Smooth muscle cell (in vitro differentiated cells): Measurements from ENCODE around the gene SLC12A2. TPM values are rescaled to one million over a fixed set of nuclear protein-coding genes. Genes with fewer than 3 reads are reported as not detected.
A peak's percentile ranks its signal among the peaks of the same experiment; 100 is the strongest.

ENCODE experiments used
- DNase-seq: peaks from one replicate; lab custom pipeline; 2025; ENCODE audit not compliant: unreplicated experiment; lab: John Stamatoyannopoulos, UW
- H2AFZ ChIP-seq: fragments of 200-600 bp; sonication (generic); 2 replicates; pipeline ENCODE4 v1.6.0; 2016; ENCODE audit warnings: antibody characterized with exemption, low read depth, mild to moderate bottlenecking
- H3F3A ChIP-seq: fragments of 200-600 bp; sonication (generic); 2 replicates; pipeline ENCODE4 v1.6.0; 2017; ENCODE audit warnings: antibody characterized with exemption, low read depth
- H3K27ac ChIP-seq: fragments of 200-600 bp; sonication (generic); 2 replicates; pipeline ENCODE4 v1.5.1; 2016; ENCODE audit warnings: low read depth, mild to moderate bottlenecking
- H3K27me3 ChIP-seq: fragments of 200-600 bp; sonication (generic); 2 replicates; pipeline ENCODE4 v1.6.1; 2016; ENCODE audit warnings: low read depth, mild to moderate bottlenecking
- H3K36me3 ChIP-seq: fragments of 200-600 bp; sonication (generic); 2 replicates; pipeline ENCODE4 v1.5.1; 2016; ENCODE audit warnings: low read depth
- H3K4me1 ChIP-seq: fragments of 200-600 bp; sonication (generic); 2 replicates; pipeline ENCODE4 v1.5.1; 2016; ENCODE audit warnings: low read depth
- H3K4me2 ChIP-seq: fragments of 200-600 bp; sonication (generic); 2 replicates; pipeline ENCODE4 v1.6.0; 2016; ENCODE audit warnings: mild to moderate bottlenecking
- H3K4me3 ChIP-seq: fragments of 200-600 bp; sonication (generic); 2 replicates; pipeline ENCODE4 v1.5.1; 2016; ENCODE audit warnings: mild to moderate bottlenecking
- H3K79me2 ChIP-seq: fragments of 200-600 bp; sonication (generic); 2 replicates; pipeline ENCODE4 v1.6.0; 2016; ENCODE audit warnings: low read depth, mild to moderate bottlenecking
- H3K9ac ChIP-seq: fragments of 200-600 bp; sonication (generic); 2 replicates; pipeline ENCODE4 v1.6.0; 2016; ENCODE audit warnings: low read depth
- H3K9me3 ChIP-seq: fragments of 200-600 bp; sonication (generic); replicated peaks from 2 replicates; pipeline ENCODE4 v1.5.1; 2016; ENCODE audit warnings: low read depth
- H4K20me1 ChIP-seq: fragments of 200-600 bp; sonication (generic); 2 replicates; pipeline ENCODE4 v1.6.0; 2016; ENCODE audit warnings: low read depth
- WGBS: methylation state at CpG from one replicate; pipeline ENCODE4 v1.1.7; 2016; ENCODE audit warnings: low lambda C conversion rate; 5-methylcytosine and 5-hydroxymethylcytosine counted together
- polyA plus RNA-seq: library from polyadenylated mRNA; unstranded; fragments of >200 nt; fragmentation: Nextera tagmentation; extraction: Ambion mirVana; gene quantifications from 2 replicates; pipeline ENCODE4 v1.2.1, GENCODE V29; 2016
- total RNA-seq: library from RNA; depleted of rRNA; stranded (reverse); fragments of >200 nt; gene quantifications from 2 replicates; pipeline ENCODE4 v1.2.3, GENCODE V29; 2014
- TF ChIP-seq, protein P1 (sequence below): fragments of 200-600 bp; sonication (generic); IDR thresholded peaks from 2 replicates; pipeline ENCODE4 v1.5.1; 2017; ENCODE audit warnings: borderline replicate concordance, mild to moderate bottlenecking, antibody characterized with exemption; ENCODE audit not compliant: insufficient read depth, poor library complexity, severe bottlenecking

Gene SLC12A2
- total and polyA plus RNA-seq, 2 experiments from 2014 or later: 5.5 to 17.2 TPM

GRCh38 chr5:128077526-128077925, 6.0 kb upstream of the SLC12A2 start:
- no peak for DNase-seq
- TF ChIP-seq, protein P1, sequence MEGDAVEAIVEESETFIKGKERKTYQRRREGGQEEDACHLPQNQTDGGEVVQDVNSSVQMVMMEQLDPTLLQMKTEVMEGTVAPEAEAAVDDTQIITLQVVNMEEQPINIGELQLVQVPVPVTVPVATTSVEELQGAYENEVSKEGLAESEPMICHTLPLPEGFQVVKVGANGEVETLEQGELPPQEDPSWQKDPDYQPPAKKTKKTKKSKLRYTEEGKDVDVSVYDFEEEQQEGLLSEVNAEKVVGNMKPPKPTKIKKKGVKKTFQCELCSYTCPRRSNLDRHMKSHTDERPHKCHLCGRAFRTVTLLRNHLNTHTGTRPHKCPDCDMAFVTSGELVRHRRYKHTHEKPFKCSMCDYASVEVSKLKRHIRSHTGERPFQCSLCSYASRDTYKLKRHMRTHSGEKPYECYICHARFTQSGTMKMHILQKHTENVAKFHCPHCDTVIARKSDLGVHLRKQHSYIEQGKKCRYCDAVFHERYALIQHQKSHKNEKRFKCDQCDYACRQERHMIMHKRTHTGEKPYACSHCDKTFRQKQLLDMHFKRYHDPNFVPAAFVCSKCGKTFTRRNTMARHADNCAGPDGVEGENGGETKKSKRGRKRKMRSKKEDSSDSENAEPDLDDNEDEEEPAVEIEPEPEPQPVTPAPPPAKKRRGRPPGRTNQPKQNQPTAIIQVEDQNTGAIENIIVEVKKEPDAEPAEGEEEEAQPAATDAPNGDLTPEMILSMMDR: no peak

DNA sequence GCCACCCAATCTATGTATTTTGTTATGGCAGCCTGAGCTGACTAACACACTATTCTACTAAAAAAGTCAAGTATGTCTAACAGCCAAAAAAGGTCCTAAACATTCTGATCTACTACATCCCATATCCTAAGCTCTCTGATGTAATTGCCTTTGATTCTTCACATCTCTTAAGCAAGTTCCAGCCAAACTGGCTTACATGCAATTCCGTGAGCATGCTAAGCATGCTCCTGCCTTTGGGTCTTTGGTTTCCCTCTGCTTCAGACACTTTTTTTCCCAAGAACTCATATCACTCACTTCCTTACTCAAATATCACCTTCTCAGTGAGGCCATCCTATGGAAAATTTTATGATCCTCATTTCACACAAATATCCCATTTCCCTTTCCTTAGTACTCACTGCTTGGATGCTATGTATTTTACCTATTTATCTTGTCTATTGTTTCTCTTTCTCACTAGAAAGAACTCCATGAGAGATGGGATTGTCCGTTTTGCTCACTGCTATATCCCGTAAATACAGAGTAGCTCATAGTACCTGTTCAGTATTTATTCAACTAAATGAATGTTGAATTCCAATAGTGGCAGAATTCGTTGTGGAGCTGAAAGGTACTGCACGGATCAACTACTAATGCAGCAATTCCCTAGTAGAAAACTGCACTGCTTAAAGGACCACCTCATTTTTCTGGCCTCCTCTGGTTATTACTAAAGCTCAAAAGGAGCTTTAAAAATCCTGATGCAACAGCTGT, 2.3 kb upstream of the SLC12A2 start:
- Histone ChIP-seq H3K27ac (peak overlapping the region; percentile 36), H2AFZ (peak overlapping the region; percentile 44)
- 72% methylated on average over 5 of the region's 5 CpGs for WGBS

More at GRCh38 chr5:128077526-128077925, 6.0 kb upstream of the SLC12A2 start:
- H2AFZ ChIP-seq: no peak overlapping the region
- no peak overlapping the region for H3K4me3 ChIP-seq
- no peaks in the 10 kb centered on the region for H4K20me1 ChIP-seq
- no peak overlapping the region for H3K9ac ChIP-seq
- no peak overlapping the region for H3K4me2 ChIP-seq
- H3K27me3 ChIP-seq: no peaks in the 10 kb centered on the region
- H3K9me3 ChIP-seq: no peaks in the 10 kb centered on the region
- no peaks in the 10 kb centered on the region for H3K36me3 ChIP-seq
- no peak overlapping the region for H3K27ac ChIP-seq
- WGBS: 96% methylated on average over 2 of the region's 2 CpGs
- no peaks in the 10 kb centered on the region for H3F3A ChIP-seq
- no peaks in the 10 kb centered on the region for H3K4me1 ChIP-seq
- H3K79me2 ChIP-seq: no peaks in the 10 kb centered on the region

GRCh38 chr5:128082551-128083032, 974 bp upstream of the SLC12A2 start:
- Histone ChIP-seq H3K4me1 (peaks cover 14% of the 10 kb centered on the region), H3F3A (no peaks in the 10 kb centered on the region), H3K27ac (peak overlapping the region; percentile 76), H3K79me2 (peaks cover 25% of the 10 kb centered on the region), H3K9ac (peak overlapping the region; percentile 26), H2AFZ (peak overlapping the region; percentile 67), H3K9me3 (no peaks in the 10 kb centered on the region), H4K20me1 (peaks cover 15% of the 10 kb centered on the region), H3K36me3 (no peaks in the 10 kb centered on the region), H3K27me3 (no peaks in the 10 kb centered on the region), H3K4me2 (peak overlapping the region; percentile 84), H3K4me3 (peak overlapping the region; percentile 74)
- TF ChIP-seq, protein P1: no peak
- no peak for DNase-seq
- 4% methylated on average over 25 of the region's 25 CpGs for WGBS

More for the DNA sequence above, 2.3 kb upstream of the SLC12A2 start:
- TF ChIP-seq, protein P1: no peak
- H3F3A ChIP-seq: no peaks in the 10 kb centered on the region
- H3K36me3 ChIP-seq: no peaks in the 10 kb centered on the region
- peaks cover 15% of the 10 kb centered on the region for H4K20me1 ChIP-seq
- H3K27me3 ChIP-seq: no peaks in the 10 kb centered on the region
- DNase-seq: no peak
- no peak overlapping the region for H3K9ac ChIP-seq
- H3K4me1 ChIP-seq: peaks cover 14% of the 10 kb centered on the region
- peak overlapping the region; percentile 74 for H3K4me3 ChIP-seq
- H3K9me3 ChIP-seq: no peaks in the 10 kb centered on the region
- H3K4me2 ChIP-seq: peak overlapping the region; percentile 84
- H3K79me2 ChIP-seq: peaks cover 13% of the 10 kb centered on the region

- H3K36me3 ChIP-seq: no peaks in the 10 kb centered on the region
- DNase-seq: no peak
- peak overlapping the region; percentile 19 for H3K9ac ChIP-seq
- H3K9me3 ChIP-seq: no peaks in the 10 kb centered on the region
- H3K79me2 ChIP-seq: peaks cover 29% of the 10 kb centered on the region
- peak overlapping the region; percentile 74 for H3K4me3 ChIP-seq
- H3K27ac ChIP-seq: no peak overlapping the region
- H4K20me1 ChIP-seq: peaks cover 15% of the 10 kb centered on the region
- H2AFZ ChIP-seq: peak overlapping the region; percentile 74
- 0% methylated on average over 46 of the region's 53 CpGs for WGBS
- no peaks in the 10 kb centered on the region for H3K27me3 ChIP-seq
- peaks cover 14% of the 10 kb centered on the region for H3K4me1 ChIP-seq
- peak overlapping the region; percentile 84 for H3K4me2 ChIP-seq
- H3F3A ChIP-seq: no peaks in the 10 kb centered on the region
- TF ChIP-seq, protein P1: peak; percentile 11
These were observed 253 bp downstream of the SLC12A2 start for GRCh38 chr5:128083811-128084227.
